Glomerular endothelial cell (primary cell): Measurements from ENCODE around the gene CDT1. TPM values are rescaled to one million over a fixed set of nuclear protein-coding genes. Genes with fewer than 3 reads are reported as not detected.
"Not testable (repeated sequence)": the region's sequence is repeated elsewhere in the genome, so short reads cannot be mapped to it uniquely, and the experiment has no call there.

ENCODE experiments used
- DNase-seq: peaks from one replicate; pipeline ENCODE4 v3.0.0-alpha.2; 2011; ENCODE audit warnings: low read depth, low spot score; ENCODE audit errors: extremely low read depth
- total RNA-seq: library from RNA; depleted of rRNA; stranded (reverse); fragments of >200 nt; gene quantifications from 2 replicates; pipeline ENCODE4 v1.2.3, GENCODE V29; 2015

The CDT1 gene
- total RNA-seq, 1 donor from 2014 or later, result 17.8 TPM

DNA sequence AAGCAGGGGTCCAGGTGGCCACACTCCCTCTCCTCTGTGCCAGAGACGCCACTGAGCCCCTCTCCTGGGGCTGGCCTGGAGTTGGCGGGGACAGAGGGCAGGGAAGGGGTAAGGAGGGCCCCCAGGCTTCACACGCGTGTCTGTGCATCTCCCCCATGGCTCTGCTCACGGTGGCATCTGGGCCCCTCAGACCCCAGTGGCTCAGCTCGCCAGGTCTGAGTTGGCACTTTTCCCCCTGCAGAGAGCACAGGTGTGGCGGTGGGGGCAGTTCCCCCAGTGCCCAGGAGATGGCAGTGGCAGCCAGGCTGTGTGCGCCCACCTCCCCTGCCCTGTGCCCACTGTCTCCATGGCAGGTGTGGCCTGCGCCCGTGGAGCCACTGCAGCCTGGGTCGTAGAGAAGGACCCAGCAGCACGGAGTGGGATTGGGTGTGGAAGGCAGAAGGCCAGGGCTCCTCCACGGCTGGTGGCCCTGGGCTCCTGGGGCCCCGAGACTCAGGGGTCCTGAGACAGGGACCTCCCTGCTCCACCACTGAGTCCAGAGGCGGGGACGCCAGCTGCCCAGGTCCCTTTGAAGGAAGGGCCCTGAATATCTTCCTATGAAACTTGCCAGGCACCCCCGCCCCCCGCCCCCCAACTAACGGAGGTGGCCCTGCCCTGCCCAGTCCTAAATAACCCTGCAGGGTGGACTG is 12.5 kb downstream of the CDT1 start:
- DNase-seq, result no peak

DNA sequence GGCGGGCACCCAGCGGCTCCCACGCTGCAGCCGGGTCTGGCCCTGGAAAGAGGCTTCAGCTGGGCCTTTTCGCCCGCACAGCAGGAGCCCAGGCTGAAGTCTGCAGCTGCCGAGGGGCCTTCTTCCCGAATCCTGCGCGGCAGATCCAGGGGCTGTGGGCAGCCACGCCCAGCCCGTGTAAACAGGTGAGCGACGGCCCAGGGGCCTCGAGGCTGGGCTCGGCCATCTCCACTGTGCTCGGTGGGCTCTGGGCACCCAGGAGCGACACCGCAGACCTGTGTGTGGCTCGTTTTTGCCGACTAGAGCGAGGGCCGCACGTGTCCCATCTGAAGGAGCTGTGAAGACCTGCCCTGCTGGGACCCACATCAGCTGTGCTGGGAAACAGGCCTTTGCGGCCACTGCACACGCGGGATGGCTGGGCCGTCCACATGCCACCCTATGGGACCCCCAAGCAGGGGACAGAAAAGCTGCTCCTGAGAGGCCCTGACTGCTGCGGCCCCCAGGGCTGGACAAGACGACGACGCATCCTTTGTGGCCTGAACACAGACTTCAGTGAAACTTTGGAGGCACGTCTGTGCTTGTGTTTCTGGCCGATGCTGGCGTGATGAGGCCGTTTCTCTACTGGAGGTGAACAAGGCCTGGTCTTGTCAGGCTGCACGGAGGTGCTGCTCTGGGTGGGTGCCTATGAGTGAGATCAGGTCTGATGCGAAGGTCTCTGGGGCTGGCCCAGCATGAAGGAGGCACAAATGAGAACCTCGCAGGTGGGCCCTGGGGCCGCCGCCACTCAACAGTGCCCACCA is 13.3 kb downstream of the CDT1 start:
- DNase-seq, result no peak

DNA sequence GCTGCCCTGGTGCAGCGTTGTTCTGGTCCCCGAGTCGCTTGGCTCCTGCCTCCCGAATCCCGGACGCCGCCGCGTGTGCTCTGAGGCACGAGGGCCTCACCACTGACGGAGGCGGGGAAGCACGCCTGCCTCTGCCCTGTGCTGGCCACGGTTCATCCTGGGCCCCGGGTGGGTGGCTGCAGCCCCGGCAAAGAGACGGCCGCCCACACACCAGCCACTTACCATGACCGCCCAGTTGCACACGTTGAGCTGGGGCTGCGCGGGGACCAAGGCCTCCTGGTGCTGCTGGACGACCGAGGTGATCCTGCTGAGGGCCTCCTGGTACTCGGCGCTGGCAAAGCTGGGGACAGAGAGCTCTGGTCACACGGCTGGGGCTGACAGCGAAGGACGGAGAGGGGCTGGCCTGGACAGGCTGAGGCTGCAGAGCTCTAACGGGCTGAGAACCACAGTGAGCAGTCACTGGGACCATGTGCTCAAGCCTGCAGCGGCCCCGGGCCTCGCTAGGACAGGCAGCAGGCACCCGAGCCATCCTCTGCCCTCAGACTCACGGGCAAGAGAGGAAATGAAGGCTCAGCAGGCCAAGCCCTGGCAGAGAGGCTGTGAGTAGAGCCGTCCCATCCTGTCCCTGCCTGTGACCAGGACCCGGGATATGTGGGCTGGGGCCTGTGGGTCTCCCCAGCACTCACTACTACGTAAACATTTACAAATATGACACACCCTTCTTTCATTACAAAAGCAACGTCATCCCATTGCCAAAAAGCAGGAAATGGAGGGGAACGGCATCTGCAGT is 14.4 kb downstream of the CDT1 start:
- DNase-seq, result no peak

DNA sequence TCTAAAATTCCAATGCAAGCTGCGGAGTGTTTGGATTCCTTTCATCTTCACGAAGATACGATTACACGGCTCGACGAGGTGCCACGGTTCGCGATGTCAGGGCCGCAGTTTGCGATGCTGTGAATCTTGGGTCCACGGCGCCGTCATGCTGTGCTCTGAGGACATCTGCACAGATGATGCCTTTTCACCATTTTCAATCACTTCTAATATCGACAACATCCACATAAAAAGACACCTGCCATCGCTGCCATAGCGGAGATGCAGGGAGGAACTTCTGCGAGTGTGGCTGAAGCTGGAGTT is 14.9 kb downstream of the CDT1 start:
- DNase-seq, result no peak

DNA sequence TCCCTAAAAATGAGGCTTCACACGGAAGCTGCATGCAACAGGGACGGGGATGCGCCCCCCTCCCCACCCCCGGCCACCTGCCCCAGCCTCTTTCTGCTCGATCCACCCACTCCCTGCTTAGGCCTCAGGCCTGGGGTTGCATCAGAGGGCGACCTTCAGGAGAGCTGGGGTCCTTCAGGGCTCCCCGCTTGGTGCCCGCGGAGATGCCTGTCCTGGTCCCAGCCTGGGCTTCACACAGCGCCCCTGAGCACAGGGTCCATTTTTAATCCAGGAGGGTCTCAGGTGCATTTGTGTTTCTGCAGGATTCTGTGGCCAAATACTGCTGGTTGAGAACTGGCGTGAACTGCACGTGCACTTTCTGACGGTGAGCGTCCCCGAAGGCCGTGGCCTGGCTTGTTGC is 15.5 kb downstream of the CDT1 start:
- no peak for DNase-seq

DNA sequence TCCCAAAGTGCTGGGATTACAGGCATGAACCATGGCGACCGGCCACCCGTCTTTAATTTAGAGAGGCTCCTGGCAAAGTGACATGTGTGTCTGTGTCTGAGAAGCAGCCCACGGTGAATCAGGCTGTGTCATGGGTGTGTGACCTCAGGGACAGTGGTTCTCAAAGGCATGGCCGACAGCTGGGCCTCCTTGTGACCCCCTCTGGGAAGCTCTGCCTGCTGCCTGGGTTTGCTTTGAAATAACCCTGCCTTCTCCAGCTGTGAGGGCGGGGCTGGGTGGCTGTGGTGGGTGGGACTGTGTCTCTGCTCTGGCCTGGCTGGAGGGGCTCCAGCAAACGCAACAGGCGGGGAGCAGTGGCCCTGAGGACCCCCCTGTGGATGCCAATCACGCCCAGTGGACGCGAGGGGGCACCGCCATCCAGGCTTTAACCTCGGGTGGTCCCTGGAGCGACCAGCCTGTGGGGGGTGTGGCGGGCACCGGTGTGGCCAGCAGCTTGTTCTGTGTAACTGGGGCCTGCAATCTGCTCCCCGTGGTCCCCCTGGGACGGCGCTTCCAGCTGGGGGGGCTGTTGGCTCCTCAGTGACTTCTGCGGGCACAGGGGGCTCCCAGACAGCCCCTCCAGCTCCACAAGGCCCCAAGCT is 16.9 kb downstream of the CDT1 start:
- DNase-seq, result no peak

DNA sequence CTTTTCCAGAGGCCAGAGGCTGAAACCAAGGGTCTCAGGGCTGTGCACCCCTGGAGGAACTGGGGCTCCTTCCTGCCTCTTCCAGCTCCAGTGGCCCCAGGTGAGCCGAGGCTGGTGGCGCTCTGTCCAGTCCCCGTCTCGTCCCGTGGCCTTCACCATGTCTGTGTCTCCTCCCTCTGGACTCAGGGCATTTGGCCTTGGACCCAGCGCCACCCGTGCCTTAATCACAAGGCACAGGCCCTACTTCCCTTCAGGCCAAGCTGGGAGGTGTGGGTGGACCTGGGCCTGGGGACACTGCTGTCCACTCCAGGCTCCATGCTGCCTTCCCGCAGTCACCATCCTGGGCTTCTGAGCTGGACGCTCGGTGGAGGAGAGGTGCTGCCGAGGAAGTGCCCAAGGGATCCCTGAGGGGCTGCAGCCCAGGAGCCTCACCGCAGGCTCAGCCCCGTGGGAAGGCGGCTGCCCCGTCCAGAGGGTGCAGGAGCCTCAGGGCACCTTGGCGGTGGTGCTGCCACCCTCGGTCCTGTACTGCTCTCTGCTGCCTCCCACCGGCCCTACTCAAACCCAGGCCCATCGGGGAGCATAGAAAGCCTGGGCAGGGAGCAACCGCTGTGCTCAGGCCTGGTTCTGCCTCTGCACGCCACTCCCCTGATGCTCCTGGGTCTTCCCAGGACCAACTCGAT is 17.7 kb downstream of the CDT1 start:
- DNase-seq, result no peak

DNA sequence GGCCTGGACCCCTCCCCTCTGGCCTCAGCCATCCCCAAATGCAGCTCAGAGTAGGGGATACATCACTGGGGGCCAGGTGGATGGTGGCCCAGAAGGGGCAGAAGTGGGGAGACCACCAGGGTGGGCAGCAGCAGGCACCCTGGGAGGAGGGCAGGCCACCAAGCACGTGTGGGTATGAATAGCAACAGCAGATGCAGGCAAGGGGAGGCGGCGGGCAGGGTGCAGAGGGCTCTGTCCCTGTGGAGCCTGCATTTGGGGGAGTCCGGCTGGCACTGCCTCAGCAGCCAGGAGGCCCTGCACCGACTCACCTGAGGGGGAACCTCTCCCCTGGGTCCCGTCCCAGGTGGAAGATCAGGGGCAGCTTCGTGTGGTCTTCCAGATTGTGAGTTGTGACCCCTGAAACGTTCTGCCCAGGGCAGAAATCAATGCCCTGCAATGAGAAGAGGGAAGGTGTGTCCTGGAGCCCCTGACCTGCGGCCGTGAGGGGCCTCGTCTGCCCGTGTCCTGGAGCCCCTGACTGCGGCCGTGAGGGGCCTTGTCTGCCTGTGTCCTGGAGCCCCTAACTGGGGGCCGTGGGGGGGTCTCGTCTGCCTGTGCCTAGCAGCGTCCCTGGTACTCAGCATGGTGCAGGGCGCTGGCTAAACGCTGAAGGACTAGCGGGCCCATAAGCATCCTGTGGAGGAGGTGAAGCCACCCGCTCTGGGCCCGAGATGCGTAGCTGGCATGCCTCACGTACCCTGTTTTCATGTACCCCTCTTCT is 18.9 kb downstream of the CDT1 start:
- DNase-seq, result no peak

DNA sequence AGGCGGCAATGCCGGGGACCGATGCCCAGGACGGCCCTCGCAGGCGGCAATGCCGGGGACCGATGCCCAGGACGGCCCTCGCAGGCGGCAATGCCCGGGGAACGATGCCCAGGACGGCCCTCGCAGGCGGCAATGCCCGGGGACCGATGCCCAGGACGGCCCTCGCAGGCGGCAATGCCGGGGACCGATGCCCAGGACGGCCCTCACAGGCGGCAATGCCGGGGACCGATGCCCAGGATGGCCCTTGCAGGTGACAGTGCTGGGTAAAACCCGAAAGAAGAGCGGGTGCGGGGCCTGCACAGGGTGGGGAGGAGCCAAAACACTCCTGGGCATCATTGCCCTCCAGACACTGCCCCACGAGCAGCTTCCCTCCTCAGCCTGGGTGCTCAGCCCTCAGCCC is 20.1 kb downstream of the CDT1 start:
- not testable (repeated sequence) for DNase-seq

DNA sequence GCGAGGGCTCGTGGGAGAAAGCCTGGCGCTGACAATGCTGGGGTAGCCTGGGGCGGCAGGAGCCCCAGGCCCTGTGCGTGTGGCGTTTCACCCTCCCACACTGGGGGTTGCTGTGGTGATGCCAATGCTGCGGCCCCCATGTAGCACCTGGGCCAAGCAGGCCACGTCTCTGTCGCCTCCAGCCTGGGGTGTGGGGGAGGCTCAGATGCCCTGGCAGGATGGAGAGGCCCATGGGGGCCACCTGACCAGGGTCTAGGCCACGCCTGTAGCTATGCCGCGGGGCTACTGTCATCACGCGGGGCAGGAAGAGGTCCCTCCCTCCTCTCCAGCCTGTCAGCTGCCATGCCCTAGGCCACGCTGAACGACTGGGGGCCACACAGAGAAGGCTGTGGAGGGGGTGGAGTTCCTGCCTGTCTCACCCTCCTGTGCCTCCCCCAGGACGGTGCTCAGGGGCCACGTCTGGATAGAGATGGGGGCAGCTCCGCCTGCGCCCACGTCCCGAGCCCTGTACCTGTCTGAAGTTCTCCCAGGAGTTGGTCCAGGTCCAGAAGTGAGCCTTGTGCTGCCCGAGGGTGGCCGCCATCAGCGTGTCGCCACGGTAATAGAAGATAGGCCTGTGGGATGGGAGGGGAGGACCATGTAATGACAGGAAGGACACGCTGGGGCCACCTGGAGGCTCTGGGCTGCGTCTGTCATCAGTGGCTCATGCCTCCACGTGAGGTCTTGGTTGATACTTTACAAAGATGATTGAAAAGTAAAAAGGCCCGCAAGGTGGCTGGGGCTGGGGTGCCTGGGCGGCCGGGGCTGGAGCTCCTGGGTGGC is 20.9 kb downstream of the CDT1 start:
- DNase-seq, result no peak

DNA sequence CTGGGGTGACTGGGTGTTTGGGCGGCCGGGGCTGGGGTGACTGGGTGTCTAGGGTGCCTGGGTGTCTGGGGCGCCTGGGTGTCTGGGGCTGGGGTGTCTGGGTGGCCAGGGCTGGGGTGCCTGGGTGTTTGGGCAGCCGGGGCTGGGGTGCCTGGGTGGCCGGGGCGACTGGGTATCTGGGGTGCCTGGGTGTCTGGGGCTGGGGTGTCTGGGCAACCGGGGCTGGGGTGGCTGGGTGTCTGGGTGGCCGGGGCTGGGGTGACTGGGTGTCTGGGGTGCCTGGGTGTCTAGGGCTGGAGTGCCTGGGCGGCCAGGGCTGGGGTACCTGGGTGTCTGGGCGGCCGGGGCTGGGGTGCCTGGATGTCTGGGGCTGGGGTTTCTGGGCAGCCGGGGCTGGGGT is 21.6 kb downstream of the CDT1 start:
- DNase-seq, result no peak

DNA sequence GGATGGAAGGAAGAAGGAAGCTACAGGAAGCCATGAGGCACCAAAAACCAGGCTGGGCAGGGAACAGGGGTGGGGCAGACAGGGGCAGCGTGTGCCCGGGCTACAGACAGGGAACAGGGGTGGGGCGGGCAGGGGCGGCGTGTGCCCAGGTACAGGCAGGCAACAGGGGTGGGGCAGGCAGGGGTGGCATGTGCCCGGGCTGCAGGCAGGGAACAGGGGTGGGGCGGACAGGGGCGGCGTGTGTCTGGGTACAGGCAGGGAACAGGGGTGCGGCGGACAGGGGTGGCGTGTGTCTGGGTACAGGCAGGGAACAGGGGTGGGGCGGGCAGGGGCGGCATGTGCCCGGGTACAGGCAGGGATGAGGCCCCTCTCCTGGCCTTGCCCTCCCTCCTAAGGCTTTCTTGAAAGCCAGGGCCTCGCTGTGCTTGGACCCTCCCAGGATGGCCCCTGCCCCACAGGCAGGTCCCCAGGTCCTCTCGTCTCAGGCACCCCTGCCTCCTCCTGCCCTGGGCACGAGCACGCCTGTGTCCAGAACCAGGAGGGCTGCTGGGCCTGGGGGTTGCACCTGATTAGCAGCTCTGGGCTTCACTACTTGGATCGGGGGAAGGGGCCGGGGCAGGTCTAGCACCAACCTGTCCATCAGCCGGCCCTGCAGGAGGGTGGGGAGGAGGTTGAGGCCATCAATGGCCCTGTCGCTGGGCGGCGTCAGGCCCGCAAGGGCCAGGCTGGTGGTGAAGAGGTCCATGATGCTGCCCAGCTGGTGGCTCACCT is 22.7 kb downstream of the CDT1 start:
- DNase-seq, result no peak

DNA sequence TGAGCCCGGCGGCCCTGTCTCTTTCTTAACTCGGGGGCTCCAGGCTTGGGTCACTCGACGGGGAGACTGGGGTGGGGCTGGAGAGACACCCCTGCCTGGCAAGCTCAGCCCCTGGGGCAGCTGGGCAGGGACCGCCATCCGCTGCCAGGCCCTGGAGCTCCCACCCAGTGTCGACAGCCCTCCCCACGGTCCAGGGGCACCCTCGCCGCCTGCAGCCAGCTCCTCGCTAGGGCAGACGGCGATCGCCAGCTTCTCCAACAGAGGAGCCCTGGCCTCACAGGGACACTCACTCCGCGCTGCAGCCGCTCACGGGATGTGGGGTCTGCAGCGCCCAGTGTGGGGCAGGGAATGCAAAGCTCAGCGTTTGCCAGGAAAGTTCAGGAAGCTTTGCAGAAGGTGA is 24.1 kb downstream of the CDT1 start:
- DNase-seq, result no peak

DNA sequence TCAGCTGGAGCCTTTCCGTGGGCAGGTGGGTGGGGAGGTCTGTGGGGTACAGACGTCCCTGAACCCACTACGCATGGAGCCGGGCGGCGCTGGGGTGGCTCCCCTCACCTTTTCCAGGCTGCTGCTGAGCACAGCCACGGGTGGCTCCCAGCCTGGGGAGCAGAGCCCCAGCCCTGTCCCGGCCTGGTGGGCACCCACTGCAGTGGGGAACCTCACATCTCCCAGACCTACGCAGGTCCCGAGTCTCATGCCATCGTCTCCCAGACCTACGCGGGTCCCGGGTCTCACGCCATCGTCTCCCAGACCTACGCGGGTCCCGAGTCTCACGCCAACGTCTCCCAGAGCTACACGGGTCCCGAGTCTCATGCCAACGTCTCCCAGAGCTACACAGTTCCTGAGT is 25.1 kb downstream of the CDT1 start:
- DNase-seq, result no peak

DNA sequence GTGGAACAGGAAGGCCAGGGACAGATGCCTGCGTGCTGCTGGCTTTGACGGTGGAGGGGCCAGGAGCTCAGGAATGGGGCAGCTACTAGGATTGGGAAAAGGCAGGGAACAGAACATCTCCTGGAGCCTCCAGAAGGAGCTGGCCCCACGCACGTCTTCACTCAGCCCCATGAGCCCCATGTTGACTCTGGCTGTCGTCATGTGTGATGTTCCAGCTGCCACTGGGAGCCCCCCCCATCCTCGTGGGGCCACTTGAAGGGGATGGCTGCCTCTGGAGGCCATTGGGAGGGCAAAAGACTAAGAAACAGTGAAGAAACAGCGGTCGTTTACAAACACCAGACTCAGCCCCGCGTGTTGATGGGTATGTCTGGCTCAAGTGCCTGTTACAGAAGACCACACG is 26.7 kb downstream of the CDT1 start:
- no peak for DNase-seq

DNA sequence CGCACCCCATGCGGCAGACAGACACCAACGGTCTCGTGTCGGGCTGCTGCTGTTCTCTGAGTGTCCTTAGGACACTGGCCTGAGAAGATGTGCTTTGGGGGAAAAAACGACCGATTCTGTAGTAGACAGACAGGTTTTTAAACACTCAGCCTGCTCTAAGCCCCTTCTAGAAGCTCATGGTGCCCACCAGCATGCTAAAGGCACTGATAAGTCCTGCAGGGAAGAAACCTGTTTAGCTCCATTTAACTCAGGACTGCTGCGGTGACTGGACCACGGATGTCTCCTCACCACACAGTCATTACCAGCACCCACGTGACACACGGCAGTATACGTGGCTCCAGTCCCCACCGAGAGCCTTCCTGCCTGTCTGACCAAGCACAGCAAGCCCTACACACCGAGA is 27.2 kb downstream of the CDT1 start:
- DNase-seq, result no peak

DNA sequence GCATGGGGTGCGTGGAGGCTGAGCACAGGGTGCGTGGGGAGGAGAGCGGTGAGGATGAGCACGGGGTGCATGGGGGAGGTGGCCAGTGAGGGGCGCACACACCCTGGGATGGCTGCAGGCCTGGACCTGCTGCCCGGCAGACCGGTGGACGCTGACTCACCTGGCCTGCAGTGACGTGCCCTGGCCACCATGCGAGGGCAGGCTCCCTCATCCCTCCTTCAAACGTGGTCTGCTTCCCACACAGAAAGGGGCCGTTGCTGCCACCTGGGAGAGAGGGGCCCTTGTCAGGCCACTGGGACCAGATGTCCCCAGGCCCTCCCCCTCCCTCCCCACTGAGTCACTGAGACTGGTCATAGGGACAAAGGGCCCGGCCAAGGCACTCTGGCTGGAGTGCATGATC is 28.2 kb downstream of the CDT1 start:
- DNase-seq, result no peak

DNA sequence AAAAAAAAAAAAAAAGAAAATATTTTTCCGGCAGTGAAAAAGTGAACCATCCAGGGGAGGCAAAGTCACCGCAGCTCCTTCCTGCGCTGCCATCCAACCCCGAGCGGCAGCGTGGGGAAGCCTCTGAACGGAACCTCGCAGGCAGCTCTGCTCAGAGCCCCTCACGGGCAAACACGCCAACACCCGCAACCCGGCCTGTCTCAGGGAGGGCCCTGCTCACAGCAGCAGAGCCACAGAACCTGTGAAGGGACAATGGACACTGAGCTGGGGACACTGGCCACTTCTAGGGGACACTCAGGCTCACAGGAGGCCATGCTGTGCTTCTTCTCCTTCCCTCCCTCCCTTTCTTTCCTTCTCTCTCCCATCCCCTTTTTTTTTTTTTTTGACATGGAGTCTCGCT is 29.5 kb downstream of the CDT1 start:
- DNase-seq, result no peak

DNA sequence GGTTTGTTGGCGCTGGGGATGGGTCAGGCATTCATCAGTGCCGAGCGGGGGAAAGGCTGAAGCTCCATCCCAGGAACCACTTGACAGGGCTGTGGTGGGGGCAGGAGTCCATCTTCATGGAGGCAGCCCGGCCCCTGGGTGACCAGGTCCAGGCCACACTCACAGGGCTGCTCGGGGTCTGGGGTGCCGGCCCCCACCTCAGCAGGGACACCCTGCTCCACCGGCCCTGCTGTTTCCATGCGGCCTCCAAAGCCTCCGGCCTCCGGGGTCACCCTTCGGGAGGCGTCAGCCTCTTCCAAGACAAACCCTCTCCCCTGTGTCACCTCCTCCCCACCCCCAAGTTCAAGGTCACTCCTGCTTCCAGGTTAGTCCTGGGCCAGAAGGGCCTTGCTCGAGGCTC is 31.1 kb downstream of the CDT1 start:
- DNase-seq, result no peak
